Endodermal cell (in vitro differentiated cells): ENCODE measurements around the gene ELAVL1. TPM values are rescaled to one million over a fixed set of nuclear protein-coding genes. Genes with fewer than 3 reads are reported as not detected.
A peak's percentile ranks its signal among the peaks of the same experiment; 100 is the strongest.

Source experiments
- DNase-seq: peaks from one replicate; pipeline ENCODE4 v3.0.0-alpha.2; 2017
- H3K27ac ChIP-seq: 2 replicates; pipeline ENCODE4 v1.5.1; 2013; ENCODE audit warnings: mild to moderate bottlenecking, low read depth, low read length, moderate library complexity
- H3K27me3 ChIP-seq: 2 replicates; pipeline ENCODE4 v1.6.1; 2013; ENCODE audit warnings: mild to moderate bottlenecking, low read length, moderate library complexity; ENCODE audit not compliant: insufficient read depth, control insufficient read depth, poor library complexity, severe bottlenecking
- H3K36me3 ChIP-seq: 2 replicates; pipeline ENCODE4 v1.7.0; 2013; ENCODE audit warnings: mild to moderate bottlenecking, low read length, moderate library complexity; ENCODE audit not compliant: control insufficient read depth, insufficient read depth
- H3K4me1 ChIP-seq: one replicate; pipeline ENCODE4 v1.7.0; 2013; ENCODE audit warnings: low read length; ENCODE audit not compliant: control insufficient read depth, insufficient read depth
- H3K4me3 ChIP-seq: 2 replicates; pipeline ENCODE4 v1.5.1; 2013; ENCODE audit warnings: mild to moderate bottlenecking, low read length, moderate library complexity
- H3K9ac ChIP-seq: 2 replicates; pipeline ENCODE4 v1.6.1; 2013; ENCODE audit warnings: mild to moderate bottlenecking, low read length, moderate library complexity; ENCODE audit not compliant: poor library complexity, severe bottlenecking; ENCODE audit errors: extremely low read depth
- H3K9me3 ChIP-seq: 2 replicates; pipeline ENCODE4 v1.6.1; 2013; ENCODE audit warnings: mild to moderate bottlenecking, low read length, moderate library complexity; ENCODE audit not compliant: control insufficient read depth
- H3K27ac Mint-ChIP-seq: 2 replicates; pipeline ENCODE4 v1.8.0; 2020; ENCODE audit warnings: mixed read lengths
- H3K27me3 Mint-ChIP-seq: 2 replicates; pipeline ENCODE4 v1.8.0; 2021; ENCODE audit warnings: mild to moderate bottlenecking, mixed read lengths; ENCODE audit not compliant: insufficient read depth
- H3K36me3 Mint-ChIP-seq: 2 replicates; pipeline ENCODE4 v1.8.0; 2020; ENCODE audit warnings: low read depth, mixed read lengths
- H3K4me1 Mint-ChIP-seq: 2 replicates; pipeline ENCODE4 v1.8.0; 2020; ENCODE audit warnings: mixed read lengths
- H3K4me3 Mint-ChIP-seq: 2 replicates; pipeline ENCODE4 v1.8.0; 2020; ENCODE audit warnings: mild to moderate bottlenecking, moderate library complexity, mixed read lengths
- H3K9me3 Mint-ChIP-seq: 2 replicates; pipeline ENCODE4 v1.8.0; 2020; ENCODE audit warnings: mild to moderate bottlenecking, mixed read lengths
- WGBS, 2 experiments: methylation state at CpG; one replicate each; pipeline versions ENCODE4 v1.1.5 to v1.1.7; 2013; ENCODE audit warnings: missing lambda C conversion rate in 2 of 2, mixed read lengths in 1 of 2; ENCODE audit not compliant: insufficient coverage in 1 of 2, insufficient read length in 1 of 2; 5-methylcytosine and 5-hydroxymethylcytosine counted together
- total RNA-seq, 2 donors: library from RNA; stranded (reverse); fragmentation: NEBNext Ultra II Directional in 1 of 2; extraction: Animal tissue kit (Norgen Biotek cat#: 25700) in 1 of 2; gene quantifications; 2 replicates in 1 of 2; 3 replicates in 1 of 2; pipeline ENCODE4 v1.2.1, GENCODE V29; 2021
- TF ChIP-seq, protein P1 (sequence below): fragments of 200-600 bp; sonication (generic); conservative IDR thresholded peaks from 2 replicates; pipeline ENCODE4 v1.5.0; 2021; ENCODE audit warnings: antibody characterized with exemption, mild to moderate bottlenecking

Gene ELAVL1
- total RNA-seq, 2 donors from 2014 or later, result 123 to 149 TPM

DNA sequence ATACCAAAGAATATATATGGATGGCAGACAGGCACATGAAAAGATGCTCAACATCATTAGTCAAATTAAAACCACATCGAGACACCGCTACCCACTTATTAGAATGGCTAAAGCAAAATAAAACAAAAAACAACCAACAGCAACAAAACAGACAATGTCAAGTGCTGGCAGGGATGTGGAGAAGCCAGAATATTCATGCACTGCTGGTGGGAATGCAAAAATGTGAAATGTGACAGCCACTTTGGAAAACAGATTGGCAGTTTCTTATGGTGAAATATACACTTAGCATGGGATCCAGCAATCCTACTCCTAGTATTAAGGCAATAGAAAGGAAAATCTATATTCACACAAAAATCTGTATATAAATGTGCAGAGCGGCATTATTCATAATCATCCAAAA, 8.6 kb downstream of the ELAVL1 start:
- H3K9ac ChIP-seq, result no peak overlapping the region
- Mint-ChIP-seq H3K4me1 (peaks cover 22% of the 10 kb centered on the region), H3K27ac (no peak overlapping the region), H3K9me3 (no peaks in the 10 kb centered on the region), H3K36me3 (peaks cover 25% of the 10 kb centered on the region), H3K4me3 (no peak overlapping the region), H3K27me3 (no peaks in the 10 kb centered on the region)
- WGBS, 2 experiments, result 92 to 100% methylated on average over 1 to 3 of the region's 3 CpGs
- TF ChIP-seq, protein P1, sequence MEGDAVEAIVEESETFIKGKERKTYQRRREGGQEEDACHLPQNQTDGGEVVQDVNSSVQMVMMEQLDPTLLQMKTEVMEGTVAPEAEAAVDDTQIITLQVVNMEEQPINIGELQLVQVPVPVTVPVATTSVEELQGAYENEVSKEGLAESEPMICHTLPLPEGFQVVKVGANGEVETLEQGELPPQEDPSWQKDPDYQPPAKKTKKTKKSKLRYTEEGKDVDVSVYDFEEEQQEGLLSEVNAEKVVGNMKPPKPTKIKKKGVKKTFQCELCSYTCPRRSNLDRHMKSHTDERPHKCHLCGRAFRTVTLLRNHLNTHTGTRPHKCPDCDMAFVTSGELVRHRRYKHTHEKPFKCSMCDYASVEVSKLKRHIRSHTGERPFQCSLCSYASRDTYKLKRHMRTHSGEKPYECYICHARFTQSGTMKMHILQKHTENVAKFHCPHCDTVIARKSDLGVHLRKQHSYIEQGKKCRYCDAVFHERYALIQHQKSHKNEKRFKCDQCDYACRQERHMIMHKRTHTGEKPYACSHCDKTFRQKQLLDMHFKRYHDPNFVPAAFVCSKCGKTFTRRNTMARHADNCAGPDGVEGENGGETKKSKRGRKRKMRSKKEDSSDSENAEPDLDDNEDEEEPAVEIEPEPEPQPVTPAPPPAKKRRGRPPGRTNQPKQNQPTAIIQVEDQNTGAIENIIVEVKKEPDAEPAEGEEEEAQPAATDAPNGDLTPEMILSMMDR, result no peak
- no peaks in the 10 kb centered on the region for H3K9me3 ChIP-seq
- H3K27me3 ChIP-seq, result no peaks in the 10 kb centered on the region
- H3K36me3 ChIP-seq, result peaks cover 44% of the 10 kb centered on the region
- no peak overlapping the region for H3K4me3 ChIP-seq
- H3K4me1 ChIP-seq, result no peaks in the 10 kb centered on the region
- H3K27ac ChIP-seq, result no peak overlapping the region
- no peak for DNase-seq

DNA sequence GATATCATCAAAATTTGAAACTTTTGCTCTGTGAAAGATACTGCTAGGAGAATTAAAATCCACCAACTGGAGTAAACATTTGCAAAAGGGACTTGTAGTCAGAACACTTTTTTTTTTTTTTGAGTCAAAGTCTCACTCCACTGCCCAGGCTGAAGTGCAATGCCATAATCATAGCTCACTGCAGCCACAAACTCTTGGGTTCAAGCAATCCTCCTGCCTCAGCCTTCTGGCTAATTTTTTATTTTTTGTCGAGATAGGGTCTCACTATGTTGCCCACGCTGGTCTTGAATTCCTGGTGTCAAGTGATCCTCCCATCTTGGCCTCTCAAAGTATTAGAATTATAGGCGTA, 9.7 kb downstream of the ELAVL1 start:
- no peaks in the 10 kb centered on the region for H3K9me3 Mint-ChIP-seq
- WGBS, 2 experiments, result 90% methylated on average over 3 of the region's 3 CpGs
- TF ChIP-seq, protein P1, result no peak
- no peak overlapping the region for H3K4me3 Mint-ChIP-seq
- Histone ChIP-seq H3K27ac (no peak overlapping the region), H3K9ac (no peak overlapping the region), H3K4me1 (no peaks in the 10 kb centered on the region), H3K36me3 (peaks cover 50% of the 10 kb centered on the region), H3K9me3 (no peaks in the 10 kb centered on the region), H3K27me3 (no peaks in the 10 kb centered on the region), H3K4me3 (no peak overlapping the region)
- H3K36me3 Mint-ChIP-seq, result peaks cover 32% of the 10 kb centered on the region
- H3K27me3 Mint-ChIP-seq, result no peaks in the 10 kb centered on the region
- H3K27ac Mint-ChIP-seq, result no peak overlapping the region
- peaks cover 18% of the 10 kb centered on the region for H3K4me1 Mint-ChIP-seq
- DNase-seq, result no peak

DNA sequence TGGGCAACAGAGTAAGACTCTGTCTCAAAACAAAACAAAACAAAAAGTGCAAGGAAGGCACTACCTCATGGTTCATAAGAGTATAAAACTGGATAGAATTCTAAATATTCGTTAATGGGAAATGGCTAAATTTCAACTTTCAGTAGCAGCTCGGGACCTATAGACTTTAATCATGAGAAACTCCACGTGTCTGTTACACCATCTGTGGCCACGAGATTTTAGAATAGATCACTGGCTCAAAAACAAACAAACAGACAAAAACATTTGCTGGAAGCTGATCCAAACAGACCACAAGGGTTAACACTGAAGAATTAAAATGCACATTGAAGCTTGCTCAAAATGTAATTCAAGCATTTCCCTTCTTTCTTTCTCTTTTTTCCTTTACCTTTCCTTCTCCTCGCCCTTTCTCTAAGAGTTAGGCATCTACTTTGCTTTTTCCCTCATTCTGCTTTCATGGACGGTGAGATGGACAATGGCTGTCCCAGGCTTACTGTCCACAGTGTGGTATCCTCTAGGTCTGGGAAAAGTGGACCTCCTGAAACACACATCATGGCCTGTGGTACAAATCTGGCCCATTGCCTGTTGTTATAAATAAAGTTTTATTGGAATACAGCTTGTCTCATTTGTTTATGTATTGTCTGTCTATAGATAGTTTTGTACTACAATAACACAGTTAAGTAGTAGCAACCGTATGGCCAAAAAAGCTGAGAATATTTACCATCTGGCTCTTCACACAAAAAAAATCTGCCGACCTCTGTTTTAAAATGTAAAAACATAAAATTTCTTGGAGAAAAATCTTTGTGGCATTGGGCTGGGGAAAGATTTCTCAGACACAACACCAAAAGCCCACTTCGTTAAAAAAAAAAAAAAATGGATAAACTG, 10.3 kb downstream of the ELAVL1 start:
- Mint-ChIP-seq H3K27ac (peak overlapping the region; percentile 27), H3K36me3 (peaks cover 38% of the 10 kb centered on the region), H3K9me3 (no peaks in the 10 kb centered on the region), H3K27me3 (no peaks in the 10 kb centered on the region), H3K4me1 (peaks cover 18% of the 10 kb centered on the region), H3K4me3 (no peak overlapping the region)
- TF ChIP-seq, protein P1, result no peak
- 92 to 96% methylated on average over 6 to 8 of the region's 9 CpGs for WGBS, 2 experiments
- no peak overlapping the region for H3K4me3 ChIP-seq
- no peaks in the 10 kb centered on the region for H3K9me3 ChIP-seq
- no peak overlapping the region for H3K27ac ChIP-seq
- H3K36me3 ChIP-seq, result peaks cover 54% of the 10 kb centered on the region
- no peaks in the 10 kb centered on the region for H3K27me3 ChIP-seq
- H3K4me1 ChIP-seq, result no peaks in the 10 kb centered on the region
- no peak overlapping the region for H3K9ac ChIP-seq
- no peak for DNase-seq
